HL-60/S4 treated with retinoic acid at 250 ng/mL for 4 days and 3 days (cell line): ENCODE measurements around the gene PTRHD1.
"Not testable (repeated sequence)": the region's sequence is repeated elsewhere in the genome, so short reads cannot be mapped to it uniquely, and the experiment has no call there.

Source experiments
- in situ Hi-C: fragments of 300-500 bp; cut with MboI; formaldehyde crosslinking; loops from 2 replicates; pipeline ENCODE4 v1.7.0; 2022; ENCODE audit warnings: low sequenced_read_pairs

Gene PTRHD1

GRCh38 chr2:24814516-24814915, 21.3 kb upstream of the PTRHD1 start:
- in situ Hi-C loops: no loop called here

DNA sequence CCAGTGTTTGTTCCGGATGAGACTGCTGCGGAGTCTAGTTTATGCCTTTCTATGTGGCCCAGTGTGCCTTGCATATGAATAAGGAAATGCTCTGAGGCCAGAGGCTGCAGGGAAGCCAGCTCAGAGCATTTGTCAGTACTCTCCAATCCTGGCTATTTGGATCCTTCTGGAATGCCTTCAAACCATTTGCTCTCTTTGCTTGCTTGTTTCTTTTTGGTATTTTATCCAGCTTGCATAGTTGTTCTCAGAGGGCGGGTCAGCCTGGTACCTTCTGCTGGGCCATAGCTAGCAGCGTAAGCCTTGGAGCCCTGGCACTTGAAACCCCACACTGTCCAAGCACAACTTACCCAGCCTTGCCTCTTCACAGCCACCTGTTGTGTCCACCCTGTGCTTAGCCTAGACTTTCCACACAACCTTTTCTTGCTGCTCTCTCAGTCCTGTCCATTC, 20.5 kb upstream of the PTRHD1 start:
- in situ Hi-C loops: no loop called here

DNA sequence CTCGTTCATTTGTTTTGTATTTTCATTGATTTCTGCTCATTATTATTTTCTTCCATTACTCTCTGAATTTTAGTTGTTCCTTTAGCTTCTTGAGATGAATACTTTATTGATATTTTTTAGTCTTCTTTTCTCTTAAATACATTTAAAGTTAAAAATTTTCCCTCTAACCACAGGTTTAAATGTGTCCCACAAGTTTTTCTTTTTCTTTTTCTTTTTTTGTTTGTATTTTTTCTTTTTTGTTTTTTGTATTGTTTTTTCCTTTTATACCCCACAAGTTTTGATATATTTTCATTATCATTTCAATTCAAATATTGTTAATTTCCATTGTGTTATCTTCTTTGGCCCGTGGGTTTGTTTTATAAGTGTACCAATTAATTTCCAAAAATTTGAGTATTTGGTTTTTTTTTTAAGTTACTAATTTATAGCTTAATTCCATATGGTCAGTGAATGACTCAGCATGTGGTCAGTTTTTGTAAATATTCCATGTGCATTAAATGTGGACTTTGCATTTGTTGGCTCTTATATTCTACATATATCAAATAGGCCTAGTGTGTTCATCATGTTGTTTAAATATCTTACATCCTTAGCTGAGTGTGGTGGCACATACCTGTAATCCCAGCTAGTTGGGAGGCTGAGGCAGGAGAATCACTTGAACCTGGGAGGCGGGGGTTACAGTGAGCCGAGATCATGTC, 16.3 kb upstream of the PTRHD1 start:
- in situ Hi-C loops: no loop called here

DNA sequence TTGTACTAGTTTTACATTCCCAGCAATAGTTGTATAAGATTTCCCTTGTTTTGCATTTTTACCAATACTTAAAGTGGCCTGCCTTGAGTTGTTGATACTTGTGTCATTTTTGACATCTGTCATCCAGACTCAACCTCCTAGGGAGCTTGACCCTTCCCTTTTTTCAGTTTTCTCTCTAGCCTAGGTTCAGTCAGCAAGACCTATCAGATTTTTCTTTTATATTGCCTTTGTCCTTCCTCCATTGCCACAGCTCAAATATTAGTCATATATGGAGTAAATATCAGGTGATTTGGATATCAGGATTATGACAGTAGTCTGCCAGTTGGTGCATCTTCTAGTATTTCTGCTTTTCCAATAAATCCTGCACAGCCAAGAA, 13.5 kb upstream of the PTRHD1 start:
- in situ Hi-C loops: no loop called here

GRCh38 chr2:24805811-24806660, 12.8 kb upstream of the PTRHD1 start:
- in situ Hi-C loops: not testable (repeated sequence)

GRCh38 chr2:24800487-24800886, 7.3 kb upstream of the PTRHD1 start:
- in situ Hi-C loops: not testable (repeated sequence)

DNA sequence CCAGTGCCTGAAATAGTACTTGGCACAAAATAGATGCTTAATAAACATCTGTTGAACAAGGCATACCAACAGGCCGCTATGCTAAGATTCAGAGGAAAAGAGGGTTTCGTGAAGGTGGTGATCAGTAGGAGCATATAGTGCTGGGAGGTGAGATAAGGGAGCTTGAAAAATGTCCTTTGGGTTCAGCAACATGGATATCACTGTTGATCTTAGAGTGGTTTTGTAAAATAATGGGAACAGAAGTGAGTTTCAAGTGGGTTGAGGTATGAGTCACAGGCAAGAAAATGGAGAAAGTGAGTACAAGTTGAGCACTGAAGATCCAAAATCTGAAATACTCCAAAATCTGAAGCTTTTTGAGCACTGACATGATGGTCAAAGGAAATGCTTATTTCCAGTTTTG, 4.5 kb upstream of the PTRHD1 start:
- in situ Hi-C loops: no loop called here

GRCh38 chr2:24793761-24794435, 707 bp upstream of the PTRHD1 start:
- in situ Hi-C loops: no loop called here

- in situ Hi-C loops: no loop called here
These were observed 683 bp downstream of the PTRHD1 start for GRCh38 chr2:24792542-24792873.

DNA sequence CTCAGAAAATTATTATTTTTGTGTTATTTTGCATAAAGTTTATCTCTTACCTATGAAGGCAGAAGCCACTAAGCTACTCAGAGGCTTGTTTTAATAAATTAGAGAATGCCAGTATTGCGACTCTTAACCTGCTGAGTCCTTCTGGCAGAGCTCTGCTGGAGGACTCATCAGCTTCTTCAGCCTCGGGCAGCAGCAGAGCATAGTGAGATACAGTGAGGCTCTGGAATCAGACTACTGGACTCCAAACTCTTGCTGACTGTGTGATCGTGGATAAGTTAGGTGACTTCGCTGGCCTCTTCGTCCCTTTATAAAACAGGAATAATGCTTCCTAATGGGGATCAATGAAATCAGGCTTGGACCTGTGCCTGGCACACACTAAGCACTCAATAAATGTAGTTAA, 1.7 kb downstream of the PTRHD1 start:
- in situ Hi-C loops: no loop called here

DNA sequence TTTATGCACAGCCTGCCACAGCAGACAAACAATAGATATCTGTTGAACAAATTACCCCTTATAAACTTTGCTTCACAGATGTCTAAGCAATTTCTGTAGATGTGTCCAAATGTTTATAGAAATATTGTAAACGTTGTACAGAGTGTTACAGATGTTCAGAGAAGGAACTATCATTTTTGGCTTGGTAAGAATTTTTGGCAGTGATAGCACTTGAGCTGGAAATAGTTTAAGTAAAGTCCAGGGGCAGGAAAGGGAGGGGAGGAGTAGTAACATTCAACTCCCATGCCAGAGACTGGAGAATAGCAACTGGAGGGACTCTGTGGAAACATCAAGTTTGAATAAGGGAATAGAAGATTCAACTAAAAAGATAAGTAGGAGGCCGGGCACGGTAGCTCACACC, 4.4 kb downstream of the PTRHD1 start:
- in situ Hi-C loops: no loop called here

DNA sequence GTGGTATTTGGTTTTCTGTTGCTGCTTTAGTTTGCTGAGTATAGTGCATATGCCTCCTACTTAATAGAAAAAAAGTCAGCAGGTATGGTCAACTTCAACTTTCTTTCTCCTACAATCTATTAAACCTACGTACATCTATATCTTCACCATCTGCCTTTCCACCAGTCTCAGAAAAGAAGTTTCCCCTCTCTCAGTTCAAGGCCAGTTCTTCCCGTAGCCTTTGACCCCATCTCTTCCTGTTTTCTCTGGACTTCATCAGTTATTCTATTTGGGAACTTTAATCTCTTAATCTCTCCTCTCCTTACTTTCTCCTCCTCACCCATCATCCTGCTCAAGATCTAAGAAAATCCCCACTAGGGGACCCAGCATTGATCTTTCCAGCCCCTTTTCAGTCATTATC, 5.7 kb downstream of the PTRHD1 start:
- in situ Hi-C loops: no loop called here

GRCh38 chr2:24785671-24786321, 7.4 kb downstream of the PTRHD1 start:
- in situ Hi-C loops: no loop called here

- in situ Hi-C loops: no loop called here
These were observed 9.6 kb downstream of the PTRHD1 start for GRCh38 chr2:24783641-24784040.

- in situ Hi-C loops: no loop called here
These were observed 14.1 kb downstream of the PTRHD1 start for GRCh38 chr2:24779116-24779515.

DNA sequence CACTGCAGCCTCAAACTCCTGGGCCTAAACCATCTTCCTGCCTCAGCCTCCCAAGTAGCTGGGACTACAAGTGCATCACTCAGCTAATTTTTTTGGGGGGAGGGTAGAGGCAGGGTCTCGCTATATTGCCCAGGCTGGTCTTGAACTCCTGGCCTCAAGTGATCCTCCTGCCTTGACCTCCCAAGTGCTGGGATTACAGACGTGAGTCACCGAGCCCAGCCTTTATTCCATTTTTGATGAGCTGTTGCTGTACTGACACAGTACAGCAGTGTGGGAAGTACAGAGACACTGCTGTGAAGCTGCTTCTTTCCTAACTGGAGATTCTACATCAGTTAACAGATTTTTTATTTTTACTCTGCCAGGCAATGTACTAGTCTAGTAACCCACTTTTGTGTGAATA, 18.8 kb downstream of the PTRHD1 start:
- in situ Hi-C loops: no loop called here

- in situ Hi-C loops: no loop called here
These were observed 21.2 kb downstream of the PTRHD1 start for GRCh38 chr2:24771764-24772586.

DNA sequence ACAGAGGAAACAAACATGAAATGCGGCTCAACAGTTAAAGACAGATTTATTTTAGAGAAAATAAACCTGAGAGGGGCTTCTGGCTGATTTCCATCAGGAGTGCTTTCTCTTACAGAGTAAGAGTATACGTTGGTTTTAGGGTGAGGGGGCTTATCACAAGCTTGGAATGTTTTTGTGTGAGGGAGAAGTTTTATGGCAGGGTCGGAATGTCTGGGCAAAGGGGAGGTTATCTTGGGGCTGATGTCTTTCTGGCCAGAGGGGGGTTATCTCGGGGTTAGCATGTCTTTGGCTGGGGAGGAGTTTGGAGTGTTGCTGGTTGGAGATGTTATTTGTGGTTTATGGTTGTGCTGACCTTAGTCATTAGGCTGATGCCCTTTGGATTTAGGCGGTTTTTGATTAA, 22.1 kb downstream of the PTRHD1 start:
- in situ Hi-C loops: no loop called here

DNA sequence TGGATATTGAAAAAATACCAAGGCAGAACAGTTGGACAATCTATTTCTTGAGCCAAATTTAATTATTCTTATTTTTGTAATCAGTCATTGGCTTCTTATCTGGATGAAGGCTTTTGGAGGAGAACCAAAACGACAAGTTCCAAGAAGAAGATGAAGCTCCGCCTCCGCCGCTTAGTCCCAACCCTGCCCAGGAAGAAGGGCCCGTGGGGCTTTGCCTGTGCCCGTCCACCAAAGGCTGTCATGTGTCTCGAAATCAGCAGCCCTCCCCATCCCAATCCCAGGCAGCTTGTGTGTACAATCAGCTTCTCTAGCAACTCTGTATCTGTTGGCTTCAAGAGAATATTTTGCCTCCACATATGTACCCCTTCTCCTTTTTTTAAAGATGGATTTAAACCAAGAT, 24.6 kb downstream of the PTRHD1 start:
- in situ Hi-C loops: no loop called here

GRCh38 chr2:24768013-24768412, 25.2 kb downstream of the PTRHD1 start:
- in situ Hi-C loops: no loop called here

DNA sequence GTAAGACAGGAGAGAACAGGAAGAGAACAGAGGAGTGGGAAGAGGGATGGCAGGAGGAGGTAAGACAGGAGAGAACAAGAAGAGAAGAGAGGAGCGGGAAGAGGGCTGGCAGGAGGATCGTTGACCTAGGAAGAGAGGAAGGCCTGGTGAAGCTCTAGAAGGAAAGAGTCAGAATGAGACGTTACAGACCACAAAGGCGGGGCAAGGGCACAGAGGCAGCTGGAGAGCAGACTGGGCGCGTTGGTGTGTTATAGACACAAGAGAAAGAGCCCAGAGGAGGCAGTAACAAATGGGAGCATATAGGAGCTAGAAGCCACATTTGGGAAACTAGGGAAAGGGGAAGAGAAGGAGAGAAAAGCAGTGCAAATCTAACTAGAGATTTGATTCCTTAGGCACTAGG, 26.6 kb downstream of the PTRHD1 start:
- in situ Hi-C loops: no loop called here
